HL-60 (cell line): ENCODE results near the gene ATP12A.

Source experiments
- DNase-seq, 2 experiments: peaks; one replicate each; pipeline ENCODE4 v3.0.0-alpha.2; 2010 to 2020; ENCODE audit warnings: low read depth in 1 of 2, low spot score in 1 of 2
- H3K27ac ChIP-seq: fragments of 250-450 bp; sonication (Bioruptor Pico); replicated peaks from 2 replicates; pipeline ENCODE4 v1.5.1; 2020; ENCODE audit warnings: mild to moderate bottlenecking, moderate library complexity
- H3K27me3 ChIP-seq: fragments of 250-450 bp; sonication (Bioruptor Pico); 2 replicates; pipeline ENCODE4 v1.5.1; 2021; ENCODE audit warnings: mild to moderate bottlenecking, moderate library complexity; ENCODE audit not compliant: insufficient read depth, poor library complexity, severe bottlenecking
- H3K4me3 ChIP-seq: replicated peaks from 2 replicates; pipeline ENCODE4 v1.5.1; 2011; ENCODE audit warnings: mild to moderate bottlenecking, control low read depth, low read length; ENCODE audit not compliant: insufficient read depth
- CTCF ChIP-seq: IDR thresholded peaks from one replicate; pipeline ENCODE4 v1.5.1; 2011; ENCODE audit warnings: low read length, control low read depth, inconsistent platforms; ENCODE audit not compliant: insufficient read depth
- GABPA ChIP-seq: IDR thresholded peaks from 2 replicates; pipeline ENCODE4 v1.6.1; 2012; ENCODE audit warnings: low read depth
- POLR2AphosphoS5 ChIP-seq: IDR thresholded peaks from 2 replicates; pipeline ENCODE4 v1.6.1; 2012; ENCODE audit warnings: low read depth
- REST ChIP-seq: IDR thresholded peaks from 2 replicates; pipeline ENCODE4 v1.6.1; 2012; ENCODE audit warnings: low read depth; ENCODE audit not compliant: insufficient replicate concordance
- SPI1 ChIP-seq: IDR thresholded peaks from 2 replicates; pipeline ENCODE4 v1.6.1; 2012; ENCODE audit warnings: low read depth, mild to moderate bottlenecking, borderline replicate concordance

ATP12A gene

GRCh38 chr13:24632382-24633121, 47.7 kb upstream of the ATP12A start:
- TF ChIP-seq REST (no peak), CTCF (no peak), POLR2AphosphoS5 (no peak), SPI1 (no peak), GABPA (no peak)

GRCh38 chr13:24636776-24637175, 43.4 kb upstream of the ATP12A start:
- TF ChIP-seq SPI1 (no peak), REST (no peak), POLR2AphosphoS5 (no peak), GABPA (no peak), CTCF (no peak)
- H3K27me3 ChIP-seq, result no peaks in the 10 kb centered on the region
- no peak overlapping the region for H3K4me3 ChIP-seq
- no peak for DNase-seq
- H3K27ac ChIP-seq, result no peak overlapping the region

More at GRCh38 chr13:24632382-24633121, 47.7 kb upstream of the ATP12A start:
- no peaks in the 10 kb centered on the region for H3K27me3 ChIP-seq
- no peak overlapping the region for H3K27ac ChIP-seq
- DNase-seq, result no peak
- no peak overlapping the region for H3K4me3 ChIP-seq

GRCh38 chr13:24638096-24638495, 42.1 kb upstream of the ATP12A start:
- no peak for TF ChIP-seq GABPA
- no peak for TF ChIP-seq CTCF
- TF ChIP-seq SPI1, result no peak
- no peak for TF ChIP-seq POLR2AphosphoS5
- TF ChIP-seq REST, result no peak
- H3K4me3 ChIP-seq, result no peak overlapping the region
- no peak for DNase-seq
- H3K27me3 ChIP-seq, result no peaks in the 10 kb centered on the region
- H3K27ac ChIP-seq, result no peak overlapping the region
